Muscle layer of colon (tissue), 2 donors: Measurements from ENCODE around the gene C16orf78.

Source experiments
- H3K27ac ChIP-seq: one replicate; pipeline ENCODE4 v1.7.0; 2013; ENCODE audit warnings: low read depth, mild to moderate bottlenecking, low read length, moderate library complexity
- H3K27me3 ChIP-seq, 2 donors: one replicate each; pipeline ENCODE4 v1.7.0; 2013; ENCODE audit warnings: low read length in 2 of 2, mild to moderate bottlenecking in 2 of 2; ENCODE audit not compliant: insufficient read depth in 2 of 2, control insufficient read depth in 1 of 2
- H3K36me3 ChIP-seq: one replicate; pipeline ENCODE4 v1.7.0; 2013; ENCODE audit warnings: mild to moderate bottlenecking, low read length; ENCODE audit not compliant: insufficient read depth
- H3K4me1 ChIP-seq: one replicate; pipeline ENCODE4 v1.7.0; 2013; ENCODE audit warnings: mild to moderate bottlenecking, low read length; ENCODE audit not compliant: insufficient read depth
- H3K4me3 ChIP-seq, 2 donors: one replicate each; pipeline ENCODE4 v1.7.0; 2013; ENCODE audit warnings: low read length in 2 of 2, low read depth in 1 of 2, mild to moderate bottlenecking in 1 of 2, moderate library complexity in 1 of 2
- H3K9ac ChIP-seq: one replicate; pipeline ENCODE4 v1.7.0; 2013; ENCODE audit warnings: low read length
- H3K9me3 ChIP-seq: one replicate; pipeline ENCODE4 v1.7.0; 2013; ENCODE audit warnings: mild to moderate bottlenecking, low read length
- donor health status: abdominal sarcoma.
- donor health status: Adenocarcinoma of cecum.

The C16orf78 gene

DNA sequence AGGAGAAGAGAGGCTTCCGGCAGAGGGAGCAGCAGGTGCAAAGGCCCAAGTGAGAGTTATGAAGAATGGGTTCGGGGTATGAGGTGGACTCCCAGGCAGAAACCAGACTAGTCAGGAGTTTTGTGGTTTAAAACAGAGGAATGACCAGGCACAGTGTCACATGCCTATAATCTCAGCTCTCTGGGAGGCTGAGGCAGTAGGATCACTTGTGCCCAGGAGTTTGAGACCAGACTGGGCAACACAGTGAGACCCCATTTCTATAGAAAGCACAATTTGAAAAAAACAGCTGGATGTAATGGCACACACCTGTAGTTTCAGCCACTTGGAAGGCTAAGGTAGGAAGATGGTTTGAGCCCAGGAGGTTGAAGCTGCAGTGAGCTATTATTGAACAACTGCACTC is 43.8 kb downstream of the C16orf78 start:
- Histone ChIP-seq H3K4me1 (peaks cover 4% of the 10 kb centered on the region), H3K9me3 (no peaks in the 10 kb centered on the region), H3K9ac (no peak overlapping the region), H3K27me3 (no peaks in the 10 kb centered on the region), H3K27ac (no peak overlapping the region), H3K36me3 (no peaks in the 10 kb centered on the region), H3K4me3 (no peak overlapping the region)

DNA sequence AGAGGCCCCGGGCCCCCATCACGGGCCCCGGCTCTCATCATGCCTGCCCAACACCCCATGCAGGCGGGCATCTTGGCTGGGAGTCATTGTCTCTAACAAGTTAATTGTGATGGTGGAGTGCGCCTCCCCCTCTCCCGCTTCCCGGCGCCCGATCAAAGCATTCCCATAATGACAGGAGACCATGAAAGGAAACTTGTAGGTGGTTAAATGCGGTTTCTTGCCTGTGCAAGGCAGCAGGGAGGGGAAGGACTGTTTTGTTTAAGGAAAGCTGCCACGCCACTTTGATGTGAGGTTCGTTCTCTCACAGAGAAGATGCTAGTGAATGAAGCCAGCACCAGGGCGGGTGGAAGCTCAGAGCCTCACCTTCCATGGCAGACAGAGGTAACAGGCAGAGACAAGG is 45.4 kb downstream of the C16orf78 start:
- H3K9me3 ChIP-seq = no peaks in the 10 kb centered on the region
- H3K4me3 ChIP-seq = no peak overlapping the region
- H3K9ac ChIP-seq = no peak overlapping the region
- H3K4me1 ChIP-seq = peaks cover 4% of the 10 kb centered on the region
- H3K27ac ChIP-seq = no peak overlapping the region
- no peaks in the 10 kb centered on the region for H3K36me3 ChIP-seq
- no peaks in the 10 kb centered on the region for H3K27me3 ChIP-seq

DNA sequence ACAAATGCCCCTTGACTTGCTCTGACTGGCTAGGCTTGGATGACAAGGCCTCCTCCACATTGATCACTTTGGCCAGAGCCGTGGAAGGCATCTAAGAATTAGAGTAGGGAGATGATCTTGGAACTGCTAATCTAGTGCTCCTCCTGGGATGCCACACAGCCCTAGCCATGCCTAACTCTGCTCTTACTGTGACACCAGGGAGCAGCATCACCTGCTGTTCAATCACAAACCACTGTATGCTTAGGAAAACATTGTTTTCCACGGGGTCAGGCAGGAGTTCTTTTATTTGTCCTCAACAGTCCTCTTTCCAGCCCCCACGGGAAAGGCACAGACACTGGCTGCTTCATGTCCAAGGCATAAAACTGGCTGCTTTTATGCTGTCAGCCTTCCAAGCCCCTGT is 46.3 kb downstream of the C16orf78 start:
- peaks cover 4% of the 10 kb centered on the region for H3K4me1 ChIP-seq
- no peak overlapping the region for H3K9ac ChIP-seq
- no peaks in the 10 kb centered on the region for H3K9me3 ChIP-seq
- H3K27ac ChIP-seq = no peak overlapping the region
- no peak overlapping the region for H3K4me3 ChIP-seq
- H3K36me3 ChIP-seq = no peaks in the 10 kb centered on the region
- H3K27me3 ChIP-seq = no peaks in the 10 kb centered on the region

DNA sequence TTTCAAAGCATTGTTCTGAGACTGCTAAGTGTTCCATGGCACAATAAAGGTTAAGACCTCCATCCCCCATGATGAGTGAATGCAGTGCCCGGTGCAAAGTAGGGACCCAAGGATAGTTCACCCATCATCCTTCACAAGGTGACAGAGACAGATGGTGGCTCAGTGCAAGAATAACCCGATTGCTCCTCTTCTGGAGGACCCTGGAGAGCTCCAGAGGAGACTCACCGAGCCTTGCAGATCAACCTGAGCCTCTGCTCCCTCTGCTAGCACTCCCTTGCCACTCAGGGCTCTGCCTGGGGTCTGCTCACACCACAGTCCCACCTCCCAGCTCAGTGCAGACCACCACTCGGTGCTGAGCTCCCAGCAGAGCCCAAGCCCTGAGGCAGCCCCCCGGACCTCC is 49.3 kb downstream of the C16orf78 start:
- Histone ChIP-seq H3K27ac (no peak overlapping the region), H3K4me3 (no peak overlapping the region), H3K36me3 (no peaks in the 10 kb centered on the region), H3K27me3 (no peaks in the 10 kb centered on the region), H3K9ac (no peak overlapping the region), H3K9me3 (no peaks in the 10 kb centered on the region), H3K4me1 (peaks cover 4% of the 10 kb centered on the region)

DNA sequence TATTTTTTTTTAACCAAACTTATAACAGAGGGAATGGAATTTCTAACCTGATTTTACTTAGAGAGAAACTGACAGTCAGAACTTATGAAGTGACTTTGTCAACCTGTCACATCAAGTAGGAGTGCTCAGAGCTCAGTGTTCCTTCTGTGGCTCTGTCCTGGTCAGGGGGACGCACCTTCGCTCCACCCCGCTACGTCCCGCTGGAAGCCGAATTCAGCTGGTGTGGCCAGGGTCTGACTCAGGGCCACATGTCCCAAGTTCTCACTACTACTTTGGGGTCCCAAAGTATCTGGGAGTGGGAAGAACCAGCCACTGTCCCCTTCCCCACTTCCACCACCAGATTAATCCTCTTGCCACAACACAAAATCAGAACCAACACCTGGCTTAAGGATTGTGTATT is 51.4 kb downstream of the C16orf78 start:
- no peaks in the 10 kb centered on the region for H3K9me3 ChIP-seq
- H3K9ac ChIP-seq = no peak overlapping the region
- H3K36me3 ChIP-seq = no peaks in the 10 kb centered on the region
- H3K27me3 ChIP-seq = no peaks in the 10 kb centered on the region
- H3K27ac ChIP-seq = no peak overlapping the region
- no peak overlapping the region for H3K4me3 ChIP-seq
- no peaks in the 10 kb centered on the region for H3K4me1 ChIP-seq

DNA sequence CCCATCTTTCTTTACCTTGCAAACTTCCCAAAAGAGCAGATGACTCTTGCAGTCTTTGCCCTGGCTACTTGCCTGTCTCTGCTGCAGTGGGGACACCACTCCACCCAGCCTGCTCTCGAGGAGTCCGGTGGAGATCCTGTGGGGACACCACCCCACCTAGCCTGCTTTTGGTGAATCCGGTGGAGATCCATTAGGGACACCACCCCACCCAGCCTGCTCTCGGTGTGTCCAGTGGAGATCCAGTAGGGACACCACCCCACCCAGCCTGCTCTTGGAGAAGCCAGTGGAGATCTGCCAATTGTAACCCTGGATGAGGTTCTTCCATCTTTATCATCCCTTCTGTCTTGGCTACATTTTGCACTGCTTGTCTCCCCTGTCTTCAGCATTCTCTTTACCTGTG is 54.2 kb downstream of the C16orf78 start:
- H3K27ac ChIP-seq = no peak overlapping the region
- H3K27me3 ChIP-seq = no peaks in the 10 kb centered on the region
- H3K9ac ChIP-seq = no peak overlapping the region
- H3K36me3 ChIP-seq = no peaks in the 10 kb centered on the region
- H3K9me3 ChIP-seq = no peaks in the 10 kb centered on the region
- H3K4me3 ChIP-seq = no peak overlapping the region
- H3K4me1 ChIP-seq = no peaks in the 10 kb centered on the region

DNA sequence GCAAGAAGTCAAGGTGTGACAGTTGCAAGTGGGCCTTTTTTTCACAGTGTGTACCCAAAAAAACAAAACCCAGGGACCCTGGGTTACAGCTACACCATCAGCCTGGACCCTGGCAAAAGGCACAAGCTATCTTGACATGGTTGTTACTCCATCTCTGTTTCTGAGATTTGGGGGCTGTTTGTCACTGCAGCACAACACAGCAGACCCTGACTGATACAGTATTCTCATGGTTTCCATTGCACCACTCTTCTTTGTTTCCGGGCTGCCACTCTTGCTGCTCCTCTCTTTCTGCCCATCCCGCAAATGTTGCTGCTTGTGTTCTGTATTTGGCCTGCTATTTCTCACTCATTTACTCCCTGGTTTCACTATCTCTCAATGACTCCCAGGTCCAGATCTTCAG is 55.2 kb downstream of the C16orf78 start:
- Histone ChIP-seq H3K9ac (no peak overlapping the region), H3K27ac (no peak overlapping the region), H3K4me1 (no peaks in the 10 kb centered on the region), H3K9me3 (no peaks in the 10 kb centered on the region), H3K27me3 (no peaks in the 10 kb centered on the region), H3K36me3 (no peaks in the 10 kb centered on the region), H3K4me3 (no peak overlapping the region)

DNA sequence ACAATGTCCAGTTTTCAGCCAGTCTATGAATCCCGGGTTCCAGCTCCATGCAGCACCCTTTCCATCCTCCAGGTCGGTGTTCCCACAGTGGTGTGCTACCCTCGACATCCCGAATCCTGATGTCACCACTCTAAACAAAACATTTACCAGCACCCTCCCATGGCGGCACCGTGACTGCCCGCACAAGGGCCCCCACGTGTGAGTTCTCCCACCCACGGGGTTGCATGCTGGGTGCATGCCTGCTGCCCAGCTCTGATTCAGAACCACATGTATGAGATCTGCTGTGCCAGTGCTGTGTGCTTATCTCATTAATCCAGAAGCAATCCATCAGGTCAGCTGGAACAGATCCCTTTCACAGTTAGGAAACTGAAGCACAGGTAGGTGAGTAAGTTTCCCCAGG is 57.4 kb downstream of the C16orf78 start:
- Histone ChIP-seq H3K27ac (no peak overlapping the region), H3K36me3 (no peaks in the 10 kb centered on the region), H3K9me3 (no peaks in the 10 kb centered on the region), H3K4me1 (no peaks in the 10 kb centered on the region), H3K27me3 (no peaks in the 10 kb centered on the region), H3K4me3 (no peak overlapping the region), H3K9ac (no peak overlapping the region)

DNA sequence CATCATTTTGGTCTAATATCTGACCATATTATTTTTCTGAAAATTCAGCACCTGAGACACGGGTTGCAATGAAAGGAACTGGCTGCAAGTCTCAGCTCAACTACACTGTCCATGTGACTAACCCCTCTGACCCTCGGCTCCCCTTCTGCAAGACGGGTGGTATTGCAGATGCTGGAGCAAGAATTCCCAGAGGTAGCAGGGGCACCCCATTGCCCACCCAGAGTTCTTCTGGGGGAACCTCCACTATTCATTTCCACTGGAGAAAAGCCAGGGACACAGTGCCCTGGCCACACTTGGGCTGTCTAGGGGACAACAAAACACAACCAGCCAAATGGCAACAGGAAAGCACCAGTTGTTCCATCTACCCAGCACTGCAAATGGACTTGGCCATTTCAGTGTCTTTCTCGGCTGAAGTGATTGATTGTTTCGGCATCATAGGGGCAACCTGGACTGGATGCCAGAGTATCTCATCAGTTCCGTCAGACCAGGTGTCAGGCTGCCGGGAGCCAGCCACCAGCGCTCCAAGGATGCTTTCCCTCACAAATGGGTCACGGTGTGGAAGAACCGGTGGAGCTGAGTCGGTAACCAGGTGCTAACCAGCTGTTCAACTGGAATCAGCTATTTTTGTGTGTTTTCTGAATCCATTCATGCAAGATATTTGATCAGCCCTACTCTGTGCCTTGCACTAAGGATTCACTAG is 58.1 kb downstream of the C16orf78 start:
- H3K9me3 ChIP-seq = no peaks in the 10 kb centered on the region
- H3K27ac ChIP-seq = no peak overlapping the region
- H3K36me3 ChIP-seq = no peaks in the 10 kb centered on the region
- H3K4me3 ChIP-seq = no peak overlapping the region
- no peaks in the 10 kb centered on the region for H3K27me3 ChIP-seq
- H3K9ac ChIP-seq = no peak overlapping the region
- H3K4me1 ChIP-seq = no peaks in the 10 kb centered on the region

DNA sequence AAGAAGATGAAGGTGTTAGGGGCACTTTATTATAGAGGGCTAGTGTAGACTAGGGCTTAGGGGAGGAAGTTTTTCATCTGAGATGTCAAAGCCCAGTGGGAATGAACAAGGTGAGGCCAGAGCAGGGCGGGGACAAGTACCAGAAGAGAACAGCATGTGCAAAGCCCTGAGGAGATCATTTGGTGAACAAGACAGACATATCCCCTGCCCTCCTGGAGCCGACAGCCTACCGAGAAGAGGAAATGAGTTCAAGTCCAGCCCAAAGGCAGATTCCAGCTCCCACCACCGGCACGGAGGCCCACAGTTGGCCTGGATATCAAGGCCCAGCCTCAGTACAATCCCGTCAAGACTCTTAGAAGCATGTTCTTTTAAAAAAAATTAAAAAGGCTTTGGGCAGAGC is 61.1 kb downstream of the C16orf78 start:
- H3K9ac ChIP-seq = no peak overlapping the region
- no peak overlapping the region for H3K4me3 ChIP-seq
- no peak overlapping the region for H3K27ac ChIP-seq
- no peaks in the 10 kb centered on the region for H3K36me3 ChIP-seq
- no peaks in the 10 kb centered on the region for H3K27me3 ChIP-seq
- no peaks in the 10 kb centered on the region for H3K9me3 ChIP-seq
- H3K4me1 ChIP-seq = no peaks in the 10 kb centered on the region

DNA sequence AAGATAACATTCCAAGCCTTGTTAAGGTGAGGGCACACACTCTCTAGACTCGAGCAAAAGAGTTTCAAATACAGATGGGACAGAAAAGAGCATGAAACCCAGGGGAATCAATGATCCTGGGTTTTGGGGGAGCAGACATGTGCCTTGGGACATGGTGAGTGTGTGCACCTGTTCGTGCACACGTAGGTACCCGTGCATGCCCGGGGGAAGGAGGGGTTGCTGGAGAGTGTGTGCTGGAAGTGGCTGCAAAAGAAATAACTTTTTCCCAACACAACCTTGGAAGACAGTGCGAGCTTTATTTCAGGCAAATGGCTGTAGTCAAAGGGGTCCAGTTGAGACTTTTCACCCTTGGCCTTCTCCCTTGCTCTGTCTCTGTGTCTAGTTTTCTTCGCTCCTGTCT is 62.6 kb downstream of the C16orf78 start:
- Histone ChIP-seq H3K9me3 (no peaks in the 10 kb centered on the region), H3K36me3 (no peaks in the 10 kb centered on the region), H3K27ac (no peak overlapping the region), H3K9ac (no peak overlapping the region), H3K27me3 (peaks cover 0 to 5% of the 10 kb centered on the region in 2 donors), H3K4me3 (no peak overlapping the region), H3K4me1 (no peaks in the 10 kb centered on the region)

DNA sequence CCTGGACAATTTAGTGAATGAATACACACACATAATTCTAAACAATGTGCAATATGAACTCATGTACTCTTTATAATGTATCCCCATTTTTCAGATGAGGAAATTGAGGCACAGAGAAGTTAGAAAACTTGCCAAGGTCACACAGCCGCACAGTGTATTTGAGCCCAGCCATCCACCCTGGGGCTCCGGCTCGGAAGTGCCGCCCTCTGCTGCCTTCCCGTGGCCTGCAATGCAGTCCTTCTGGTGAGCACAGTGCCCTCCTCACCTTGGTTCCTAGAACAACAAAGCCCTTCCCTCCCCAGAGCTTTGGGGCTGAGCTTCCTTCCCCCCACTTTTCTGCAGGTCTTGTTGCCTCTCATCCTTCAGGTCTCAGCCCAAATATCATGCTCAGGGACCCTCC is 63.7 kb downstream of the C16orf78 start:
- Histone ChIP-seq H3K27me3 (peaks cover 0 to 9% of the 10 kb centered on the region in 2 donors), H3K4me3 (no peak overlapping the region), H3K9me3 (no peaks in the 10 kb centered on the region), H3K27ac (no peak overlapping the region), H3K9ac (no peak overlapping the region), H3K4me1 (no peaks in the 10 kb centered on the region), H3K36me3 (no peaks in the 10 kb centered on the region)
